ENCODE results near the gene GLB1L2.

GLB1L2 gene

GRCh38 chr11:134407923-134408322 lies 76.1 kb downstream of the GLB1L2 start:
- FAIRE-seq: no peak

GRCh38 chr11:134409552-134410429 lies 78.0 kb downstream of the GLB1L2 start:
- no peak for FAIRE-seq

GRCh38 chr11:134410766-134411165 lies 79.0 kb downstream of the GLB1L2 start:
- FAIRE-seq: no peak

- no peak for FAIRE-seq
Observed at GRCh38 chr11:134412203-134413042, 80.6 kb downstream of the GLB1L2 start, which contains the start of gene B3GAT1. Gene B3GAT1, minus strand, starts transcription at chr11:134412242. Its CDS starts 24,583 bp downstream, at chr11:134387659.

- no peak for FAIRE-seq
Observed at GRCh38 chr11:134413043-134413825, 81.4 kb downstream of the GLB1L2 start.

GRCh38 chr11:134413826-134414731 lies 82.3 kb downstream of the GLB1L2 start:
- no peak for FAIRE-seq

GRCh38 chr11:134414766-134415765 lies 83.3 kb downstream of the GLB1L2 start:
- no peak for FAIRE-seq

- FAIRE-seq: no peak
Observed at GRCh38 chr11:134416726-134417125, 84.9 kb downstream of the GLB1L2 start.

- no peak for FAIRE-seq
Observed at GRCh38 chr11:134417871-134418840, 86.4 kb downstream of the GLB1L2 start.

- no peak for FAIRE-seq
Observed at GRCh38 chr11:134423106-134423505, 91.3 kb downstream of the GLB1L2 start.

GRCh38 chr11:134425413-134425812 lies 93.6 kb downstream of the GLB1L2 start:
- no peak for FAIRE-seq

All from endometrium (tissue), 2 donors.